ENCODE measurements around the gene CHERP. TPM values are rescaled to one million over a fixed set of nuclear protein-coding genes. Genes with fewer than 3 reads are reported as not detected.
"Not testable (repeated sequence)": the region's sequence is repeated elsewhere in the genome, so short reads cannot be mapped to it uniquely, and the experiment has no call there.

Gene CHERP
- total RNA-seq, 2 experiments from 2014 or later: 73.5 to 75.5 TPM

GRCh38 chr19:16559780-16560276 lies 17.6 kb upstream of the CHERP start:
- ChIA-PET POLR2A (no interaction called here), CTCF (no interaction called here)

- CTCF ChIA-PET: interaction anchor here (0.7 kb wide), 2 partner anchors 66 to 158 kb away, joined by 3 read pairs; no protein-coding TSS in a partner anchor
- POLR2A ChIA-PET: no interaction called here
These were observed 12.5 kb upstream of the CHERP start for GRCh38 chr19:16554776-16555175.

GRCh38 chr19:16551902-16552301 lies 9.7 kb upstream of the CHERP start:
- POLR2A ChIA-PET, CTCF ChIA-PET: not testable (repeated sequence)

GRCh38 chr19:16548956-16549355 lies 6.7 kb upstream of the CHERP start:
- ChIA-PET POLR2A (no interaction called here), CTCF (interaction anchor here (0.7 to 1.5 kb wide), 2 partner anchors 36 to 262 kb away, joined by 3 read pairs; no protein-coding TSS in a partner anchor)

- ChIA-PET POLR2A (no interaction called here), CTCF (interaction anchor here (0.6 to 1.0 kb wide), 3 partner anchors 29 to 616 kb away, joined by 3 to 4 read pairs (median 3); no protein-coding TSS in a partner anchor)
These were observed 2.4 kb upstream of the CHERP start for GRCh38 chr19:16544473-16545231.

- ChIA-PET CTCF (interaction anchor here (0.9 to 1.0 kb wide), 2 partner anchors 30 to 46 kb away, joined by 3 read pairs; no protein-coding TSS in a partner anchor), POLR2A (interaction anchor here (0.7 to 1.9 kb wide), 4 partner anchors 41 to 84 kb away, joined by 4 to 9 read pairs (median 6); partner anchors contain the start of gene MED26)
These were observed 1.5 kb upstream of the CHERP start for GRCh38 chr19:16543734-16544133.

GRCh38 chr19:16542910-16543472 lies 754 bp upstream of the CHERP start:
- ChIA-PET CTCF (interaction anchor here (0.9 kb wide), 1 partner anchor 47 kb away, joined by 3 read pairs; no protein-coding TSS in a partner anchor), POLR2A (interaction anchor here (0.7 to 1.9 kb wide), 4 partner anchors 41 to 118 kb away, joined by 4 to 9 read pairs (median 6); partner anchors contain the start of genes MED26 and TMEM38A)

GRCh38 chr19:16541526-16542044 lies 652 bp downstream of the CHERP start:
- POLR2A ChIA-PET: interaction anchor here (0.7 to 0.8 kb wide), 2 partner anchors 9 to 116 kb away, joined by 3 read pairs; no protein-coding TSS in a partner anchor
- CTCF ChIA-PET: interaction anchor here (1.2 kb wide), 1 partner anchor 46 kb away, joined by 3 read pairs; the partner anchor contains the start of genes C19orf44 and CALR3

- CTCF ChIA-PET: interaction anchor here (1.2 kb wide), 1 partner anchor 45 kb away, joined by 3 read pairs; the partner anchor contains the start of genes C19orf44 and CALR3
- POLR2A ChIA-PET: interaction anchor here (0.8 kb wide), 1 partner anchor 117 kb away, joined by 3 read pairs; no protein-coding TSS in a partner anchor
These were observed 1.3 kb downstream of the CHERP start for GRCh38 chr19:16540948-16541347.

- ChIA-PET CTCF (no interaction called here), POLR2A (no interaction called here)
These were observed 5.1 kb downstream of the CHERP start for GRCh38 chr19:16537111-16537510.

- ChIA-PET CTCF (interaction anchor here (1.0 to 1.5 kb wide), 2 partner anchors 37 to 124 kb away, joined by 3 read pairs; partner anchors contain the start of gene SMIM7), POLR2A (interaction anchor here (0.6 kb wide), 1 partner anchor 182 kb away, joined by 5 read pairs; no protein-coding TSS in a partner anchor)
These were observed 6.1 kb downstream of the CHERP start for GRCh38 chr19:16536130-16536529.

GRCh38 chr19:16535381-16535780 lies 6.9 kb downstream of the CHERP start:
- ChIA-PET POLR2A (interaction anchor here (0.6 kb wide), 1 partner anchor 182 kb away, joined by 5 read pairs; no protein-coding TSS in a partner anchor), CTCF (interaction anchor here (0.6 to 1.5 kb wide), 3 partner anchors 37 to 125 kb away, joined by 3 read pairs; partner anchors contain the start of gene SMIM7)

GRCh38 chr19:16532440-16533234 lies 9.6 kb downstream of the CHERP start:
- CTCF ChIA-PET: no interaction called here
- POLR2A ChIA-PET: interaction anchor here (0.6 kb wide), 1 partner anchor 113 kb away, joined by 3 read pairs; no protein-coding TSS in a partner anchor

GRCh38 chr19:16531380-16531669 lies 10.9 kb downstream of the CHERP start:
- CTCF ChIA-PET: no interaction called here
- POLR2A ChIA-PET: no interaction called here

- ChIA-PET CTCF (no interaction called here), POLR2A (no interaction called here)
These were observed 11.5 kb downstream of the CHERP start for GRCh38 chr19:16530540-16531379.

GRCh38 chr19:16529466-16530144 lies 12.6 kb downstream of the CHERP start:
- CTCF ChIA-PET: no interaction called here

GRCh38 chr19:16527971-16528521 lies 14.2 kb downstream of the CHERP start:
- CTCF ChIA-PET: no interaction called here
- POLR2A ChIA-PET: no interaction called here

More at GRCh38 chr19:16529466-16530144, 12.6 kb downstream of the CHERP start:
- POLR2A ChIA-PET: no interaction called here

All from activated CD8-positive, alpha-beta memory T cell treated with anti-CD3 and anti-CD28 coated beads for 36 hours (primary cell).